GM21381 (cell line): Measurements from ENCODE around the gene LRIT1.

Experiments
- ATAC-seq: cut with Tn5 transposase; IDR thresholded peaks from one replicate; pipeline ENCODE4 v1.9.1; 2021; ENCODE audit warnings: mild to moderate bottlenecking, moderate library complexity; ENCODE audit not compliant: unreplicated experiment

LRIT1 gene

GRCh38 chr10:84254552-84255478, 13.5 kb upstream of the LRIT1 start:
- no peak for ATAC-seq

- no peak for ATAC-seq
Observed at GRCh38 chr10:84248794-84249193, 7.4 kb upstream of the LRIT1 start.

- ATAC-seq: no peak
Observed at GRCh38 chr10:84247496-84247895, 6.2 kb upstream of the LRIT1 start.

- no peak for ATAC-seq
Observed at GRCh38 chr10:84244651-84245270, 3.4 kb upstream of the LRIT1 start, which contains the start of gene RGR. Gene RGR (plus strand): TSS chr10:84245053. CDS start chr10:84245091, 38 bp downstream.

GRCh38 chr10:84243759-84244158, 2.4 kb upstream of the LRIT1 start:
- ATAC-seq: no peak

- no peak for ATAC-seq
Observed at GRCh38 chr10:84238909-84239308, 2.4 kb downstream of the LRIT1 start.

GRCh38 chr10:84237199-84238051, 3.9 kb downstream of the LRIT1 start:
- no peak for ATAC-seq

GRCh38 chr10:84236807-84237198, 4.5 kb downstream of the LRIT1 start:
- ATAC-seq: no peak

- ATAC-seq: no peak
Observed at GRCh38 chr10:84235096-84235495, 6.2 kb downstream of the LRIT1 start.

- ATAC-seq: no peak
Observed at GRCh38 chr10:84234479-84234878, 6.9 kb downstream of the LRIT1 start.

GRCh38 chr10:84233940-84234339, 7.4 kb downstream of the LRIT1 start:
- no peak for ATAC-seq

GRCh38 chr10:84232376-84232775, 9.0 kb downstream of the LRIT1 start:
- no peak for ATAC-seq

GRCh38 chr10:84230359-84230758, 11.0 kb downstream of the LRIT1 start:
- ATAC-seq: no peak

- no peak for ATAC-seq
Observed at GRCh38 chr10:84227810-84228209, 13.5 kb downstream of the LRIT1 start.

GRCh38 chr10:84226616-84227015, 14.7 kb downstream of the LRIT1 start:
- ATAC-seq: no peak

- ATAC-seq: no peak
Observed at GRCh38 chr10:84225427-84226173, 15.7 kb downstream of the LRIT1 start, which contains the start of gene LRIT2. Gene LRIT2 (minus strand): TSS chr10:84225544. CDS start chr10:84225520, 24 bp downstream.

- ATAC-seq: no peak
Observed at GRCh38 chr10:84224411-84225028, 16.8 kb downstream of the LRIT1 start.

GRCh38 chr10:84221916-84222315, 19.4 kb downstream of the LRIT1 start:
- ATAC-seq: no peak

- ATAC-seq: no peak
Observed at GRCh38 chr10:84217746-84218145, 23.6 kb downstream of the LRIT1 start.

GRCh38 chr10:84216834-84217233, 24.5 kb downstream of the LRIT1 start:
- no peak for ATAC-seq
